H54 (cell line): Measurements from ENCODE around the gene LRFN2.

Source experiments
- DNase-seq: peaks from one replicate; pipeline ENCODE4 v3.0.0; 2011; ENCODE audit warnings: low spot score, mixed read lengths; ENCODE audit not compliant: insufficient read length
- FAIRE-seq: peaks from 3 replicates; lab custom pipeline; 2011; peaks lifted over from hg19 to GRCh38; lab: Jason Lieb, UNC
- POLR2A ChIP-seq: IDR thresholded peaks from 2 replicates; pipeline ENCODE4 v1.6.1; 2011; ENCODE audit warnings: low read depth, mild to moderate bottlenecking, low read length

The LRFN2 gene

DNA sequence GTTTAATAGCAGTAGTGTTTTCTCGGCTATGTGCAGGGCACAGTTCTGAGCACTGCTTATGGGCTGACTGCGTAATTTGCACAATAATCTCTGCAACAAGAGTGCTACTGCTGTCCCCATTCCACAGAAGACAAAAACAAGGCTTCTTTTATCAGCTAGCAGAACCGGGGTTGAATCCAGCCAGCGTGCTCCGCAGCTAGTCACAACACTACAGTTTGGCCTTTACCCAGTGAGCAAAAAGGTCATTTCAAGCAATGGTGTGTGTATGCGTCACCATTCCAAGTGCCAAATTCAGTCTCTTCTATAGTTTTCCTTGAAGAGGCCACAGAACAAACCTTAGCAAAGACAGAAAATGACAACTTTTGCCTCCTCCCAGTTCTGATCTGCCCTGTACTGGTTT lies 61.1 kb downstream of the LRFN2 start:
- TF ChIP-seq POLR2A, result no peak
- DNase-seq, result no peak

DNA sequence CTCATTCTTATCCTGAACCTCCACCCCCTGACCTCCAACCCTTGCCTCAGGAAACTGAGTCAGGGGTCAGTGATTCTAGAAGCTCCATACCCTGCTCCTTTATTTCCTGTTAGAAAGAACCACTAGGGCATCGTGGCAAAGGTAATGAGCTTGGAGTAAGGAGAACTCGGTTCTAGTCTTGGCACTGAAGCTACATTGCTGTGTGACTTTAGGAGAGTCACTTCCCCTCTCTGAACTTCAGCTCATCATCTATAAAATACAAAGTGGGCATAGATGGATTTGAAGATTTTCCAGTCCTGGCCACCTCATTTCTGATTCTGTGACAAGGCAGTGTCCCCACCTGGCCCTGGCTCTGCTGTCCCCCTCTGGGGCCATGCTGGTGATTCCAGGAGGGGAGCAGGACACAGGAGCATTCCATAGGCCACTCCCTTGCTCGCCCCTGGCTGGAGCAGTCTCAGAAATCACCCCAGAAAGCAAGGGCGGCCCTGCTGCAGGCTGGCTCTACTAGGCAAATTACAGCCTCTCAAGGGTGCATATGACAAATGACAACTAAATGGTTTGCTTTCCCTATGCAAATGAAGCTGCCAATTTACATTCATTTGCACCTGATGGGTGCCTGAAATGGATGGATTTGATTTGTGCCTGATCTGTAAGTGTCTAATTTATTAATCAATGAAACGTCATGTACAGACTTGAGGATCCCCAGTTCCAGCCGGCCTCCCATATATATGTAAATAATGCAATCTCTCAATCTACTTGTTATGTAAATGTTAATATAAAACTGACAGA lies 62.2 kb downstream of the LRFN2 start:
- no peak for DNase-seq
- no peak for TF ChIP-seq POLR2A
- FAIRE-seq, result no peak

More for the DNA sequence above, 61.1 kb downstream of the LRFN2 start:
- FAIRE-seq, result no peak

DNA sequence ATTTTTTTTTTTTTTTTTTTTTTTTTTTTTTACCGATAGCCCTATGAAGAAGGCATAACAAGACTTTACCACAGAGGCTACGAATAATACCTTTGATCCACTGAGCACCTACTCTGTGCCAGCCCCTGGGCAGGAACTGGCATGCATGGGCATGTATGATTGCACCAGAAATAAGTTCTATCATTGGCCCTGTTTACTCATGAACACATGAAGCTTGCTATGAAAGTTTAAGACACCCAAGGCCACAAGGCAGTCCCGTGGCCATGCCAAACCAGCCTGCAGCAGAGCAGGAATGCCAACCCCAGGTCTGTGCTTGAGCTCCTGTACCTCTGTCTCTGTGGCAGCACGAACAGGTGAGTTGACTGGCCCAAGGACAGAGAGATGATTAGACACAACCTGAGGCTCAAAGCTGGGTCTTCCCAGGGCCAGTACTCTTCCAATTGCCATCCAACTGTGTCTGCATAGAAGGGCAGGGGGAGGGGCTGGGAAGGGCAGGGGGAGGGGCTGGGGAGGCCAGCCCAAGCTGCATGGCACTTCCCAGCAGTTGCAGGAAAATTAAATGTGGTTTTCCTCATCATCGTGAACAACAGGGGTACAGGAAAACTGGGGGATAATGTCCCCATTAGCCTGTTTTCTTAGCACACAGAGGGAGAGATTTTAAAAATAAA lies 63.5 kb downstream of the LRFN2 start:
- FAIRE-seq (no peak), DNase-seq (no peak)
- TF ChIP-seq POLR2A, result no peak

DNA sequence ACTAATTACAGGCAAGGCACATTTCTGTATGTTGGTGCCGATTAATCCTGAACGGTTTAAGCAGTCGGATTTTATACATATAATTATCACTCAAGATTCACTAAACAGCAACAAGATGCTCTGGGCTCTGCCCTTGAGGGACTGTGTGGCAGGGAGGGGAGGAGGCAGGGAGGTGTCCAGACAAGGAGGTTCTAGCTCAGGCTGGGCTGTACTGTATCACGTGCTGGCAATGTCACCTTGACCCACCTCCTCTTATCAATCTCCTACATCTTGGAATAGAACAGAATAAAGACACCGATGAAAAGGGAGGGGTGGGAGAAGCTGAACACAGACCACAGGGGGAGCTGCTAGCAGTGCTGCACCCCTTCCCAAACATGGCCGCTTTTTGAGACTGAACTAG lies 65.7 kb downstream of the LRFN2 start:
- FAIRE-seq (no peak), DNase-seq (no peak)
- no peak for TF ChIP-seq POLR2A

DNA sequence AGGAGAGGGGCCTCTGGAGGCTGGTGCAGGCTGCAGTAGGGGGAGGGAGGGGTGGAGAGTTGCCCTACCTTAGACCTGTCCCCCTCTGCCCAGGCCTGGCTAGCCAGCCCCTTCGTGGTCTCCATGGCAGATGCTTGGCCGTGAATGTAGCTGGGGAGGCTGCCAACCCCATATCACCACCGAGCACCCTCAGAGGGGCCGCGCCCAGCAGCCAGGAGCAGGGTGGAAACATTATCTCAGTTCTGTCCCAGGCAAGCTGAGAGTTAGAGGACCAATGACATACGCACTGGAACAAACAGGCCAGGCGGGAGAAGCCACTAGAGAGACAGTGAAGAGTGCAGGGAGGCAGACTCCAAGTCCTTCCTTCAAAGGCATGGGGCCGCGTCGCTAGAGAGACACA lies 66.5 kb downstream of the LRFN2 start:
- TF ChIP-seq POLR2A, result no peak
- DNase-seq (no peak), FAIRE-seq (no peak)

DNA sequence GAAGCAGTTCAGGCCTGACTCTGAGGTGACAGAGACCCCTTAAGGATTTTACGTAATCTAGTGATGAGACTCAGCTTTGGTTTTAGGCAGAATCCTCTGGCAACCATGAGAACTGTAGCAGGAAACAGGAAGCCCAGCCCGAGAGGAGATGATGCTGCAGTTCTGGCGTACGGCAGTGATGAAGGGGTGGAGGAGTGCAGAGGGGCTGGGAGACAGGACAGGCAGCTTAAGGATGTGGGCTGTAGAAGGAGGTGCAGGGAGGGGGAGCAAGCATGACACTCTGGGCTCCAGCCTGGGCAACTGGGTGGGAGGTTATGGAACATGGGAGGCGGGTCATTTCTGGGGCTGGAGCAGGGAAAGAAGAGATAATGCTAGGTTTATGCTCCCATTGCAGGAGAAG lies 67.1 kb downstream of the LRFN2 start:
- FAIRE-seq (no peak), DNase-seq (no peak)
- no peak for TF ChIP-seq POLR2A

DNA sequence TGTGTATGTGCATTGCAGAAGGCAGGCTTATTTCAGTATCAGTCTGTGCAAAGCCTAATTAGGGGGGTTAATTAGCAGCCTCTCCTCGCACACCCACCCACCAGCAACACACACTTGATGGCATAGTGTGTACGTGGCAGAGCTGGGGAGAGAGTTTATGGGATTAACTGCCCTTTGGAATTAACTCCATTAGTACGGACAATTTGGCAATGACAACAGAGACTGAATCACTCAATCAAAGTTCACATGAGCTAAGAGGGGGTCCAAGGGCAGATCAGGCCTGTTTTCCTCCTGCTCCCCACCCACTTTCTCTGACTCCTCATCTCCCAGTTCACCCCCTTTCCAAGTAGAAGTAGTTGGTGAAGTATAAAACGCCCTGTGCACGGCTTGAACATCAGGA lies 69.5 kb downstream of the LRFN2 start:
- DNase-seq (no peak), FAIRE-seq (no peak)
- no peak for TF ChIP-seq POLR2A

DNA sequence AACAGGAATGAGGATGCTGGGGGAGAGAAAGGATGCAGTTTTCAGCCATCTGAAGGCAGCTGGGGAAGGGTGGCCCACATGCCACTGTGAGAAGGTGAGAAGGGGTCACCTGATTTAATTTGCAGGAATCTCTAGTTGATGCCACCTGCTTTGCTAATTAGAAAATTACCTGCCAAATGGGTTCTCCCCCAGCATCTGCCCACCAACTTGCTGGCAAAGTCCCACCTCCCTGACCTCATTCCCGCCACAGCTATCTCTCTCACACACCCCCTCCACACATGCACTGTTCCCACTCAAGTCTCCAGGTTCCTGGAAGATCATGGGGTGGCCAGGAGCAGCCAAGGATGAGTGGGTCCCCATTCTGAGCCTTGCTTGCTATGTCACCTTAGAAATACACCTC lies 70.7 kb downstream of the LRFN2 start:
- FAIRE-seq, result no peak
- no peak for DNase-seq

DNA sequence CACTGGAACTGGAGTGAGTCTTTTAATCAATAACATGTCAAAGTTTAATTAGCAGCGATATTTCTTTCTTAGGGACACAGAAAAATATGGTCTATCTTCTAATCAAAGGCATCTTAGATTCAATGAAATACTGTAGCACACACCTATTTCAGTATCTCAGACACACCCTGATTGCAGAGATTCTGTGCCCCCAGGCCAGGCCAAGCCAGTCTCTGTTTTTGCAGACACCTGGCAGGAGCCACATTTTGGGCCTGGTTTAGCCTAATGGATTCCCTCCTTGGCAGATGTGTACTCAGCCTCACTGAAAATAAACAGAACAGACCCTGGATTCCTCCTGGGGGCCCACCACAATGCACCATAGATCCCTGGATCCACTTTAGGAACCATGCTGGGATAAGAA lies 74.8 kb downstream of the LRFN2 start:
- FAIRE-seq, result no peak
- DNase-seq, result no peak

More for the DNA sequence above, 70.7 kb downstream of the LRFN2 start:
- TF ChIP-seq POLR2A, result no peak

DNA sequence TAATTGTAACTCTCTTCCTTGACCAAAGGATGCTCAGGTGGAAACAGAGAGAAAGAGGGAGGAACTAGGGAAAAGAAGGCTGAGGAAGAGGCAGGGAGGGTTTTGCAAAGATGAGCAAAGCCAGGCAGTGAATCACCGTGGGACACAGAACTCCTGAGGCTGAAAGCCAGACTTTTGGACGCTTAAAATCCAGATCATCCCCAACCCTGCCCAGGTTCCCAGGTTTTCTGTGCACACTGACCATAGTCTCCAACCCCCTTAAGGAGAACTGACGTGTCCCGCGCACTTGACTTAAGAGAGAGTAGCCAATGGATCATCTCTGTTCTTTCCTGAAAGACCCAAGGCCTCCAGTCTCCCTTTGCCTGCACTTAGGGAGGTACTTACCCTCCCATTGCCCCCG lies 75.3 kb downstream of the LRFN2 start:
- no peak for DNase-seq
- FAIRE-seq, result no peak
- no peak for TF ChIP-seq POLR2A

More for the DNA sequence above, 74.8 kb downstream of the LRFN2 start:
- TF ChIP-seq POLR2A, result no peak

DNA sequence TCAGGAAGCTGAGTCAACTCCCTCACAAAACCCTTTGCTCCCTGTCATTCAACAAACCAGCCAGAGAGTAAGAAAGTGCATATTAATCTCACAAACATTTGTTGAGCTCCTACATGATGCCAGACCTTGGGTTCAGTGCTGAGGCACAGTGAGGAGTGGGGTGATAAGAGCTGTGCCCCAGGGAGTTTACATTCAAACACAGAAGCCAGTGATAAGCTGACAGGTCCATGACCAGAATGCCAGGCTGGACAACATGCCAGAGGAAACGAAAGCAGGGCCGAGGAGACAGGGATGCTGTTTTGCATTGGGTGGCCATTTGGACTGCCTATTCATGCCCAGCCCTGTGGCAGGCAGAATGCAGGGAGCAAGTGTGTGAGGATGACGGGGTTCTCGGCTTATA lies 76.7 kb downstream of the LRFN2 start:
- TF ChIP-seq POLR2A, result no peak
- DNase-seq (no peak), FAIRE-seq (no peak)

DNA sequence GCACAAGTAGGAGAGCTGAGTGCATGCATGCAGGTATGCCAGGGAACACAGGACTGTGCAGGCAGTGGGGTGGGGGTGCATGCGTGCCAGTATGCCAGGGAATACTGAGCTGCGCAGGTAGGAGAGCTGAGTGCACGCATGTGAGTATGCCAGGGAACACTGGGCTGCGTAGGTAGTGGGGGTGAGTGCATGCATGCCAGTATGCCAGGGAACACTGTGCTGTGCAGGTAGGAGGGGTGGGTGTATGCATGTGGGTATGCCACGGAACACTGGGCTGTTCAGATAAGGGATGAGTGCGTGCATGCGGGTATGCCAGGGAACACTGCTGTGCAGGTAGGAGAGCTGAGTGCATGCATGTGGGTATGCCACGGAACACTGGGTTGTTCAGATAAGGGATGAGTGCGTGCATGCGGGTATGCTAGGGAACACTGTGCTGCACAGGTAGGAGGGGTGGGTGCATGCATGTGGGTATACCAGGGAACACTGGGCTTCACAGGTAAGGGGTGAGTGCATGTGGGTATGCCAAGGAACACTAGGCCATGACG lies 77.4 kb downstream of the LRFN2 start:
- FAIRE-seq (no peak), DNase-seq (no peak)
- TF ChIP-seq POLR2A, result no peak

DNA sequence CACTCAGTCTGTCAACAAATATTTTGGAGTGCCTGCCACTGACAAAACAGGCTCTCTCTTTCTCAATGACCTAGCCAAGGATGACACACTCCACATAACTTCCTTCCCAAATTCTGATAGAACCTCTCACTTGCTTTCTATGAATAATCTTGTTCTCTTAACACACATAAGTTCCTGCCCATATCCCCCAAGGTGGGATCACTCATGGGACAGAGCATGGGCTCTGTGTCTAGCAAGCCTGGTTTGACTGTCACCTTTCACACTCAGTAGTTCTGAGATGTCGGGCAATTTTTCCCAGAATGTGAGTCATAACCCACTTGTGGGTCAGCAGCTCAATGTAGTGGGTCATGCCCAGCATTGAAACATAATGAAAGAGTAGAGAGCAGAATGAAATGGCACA lies 78.1 kb downstream of the LRFN2 start:
- no peak for DNase-seq
- no peak for TF ChIP-seq POLR2A
- no peak for FAIRE-seq

DNA sequence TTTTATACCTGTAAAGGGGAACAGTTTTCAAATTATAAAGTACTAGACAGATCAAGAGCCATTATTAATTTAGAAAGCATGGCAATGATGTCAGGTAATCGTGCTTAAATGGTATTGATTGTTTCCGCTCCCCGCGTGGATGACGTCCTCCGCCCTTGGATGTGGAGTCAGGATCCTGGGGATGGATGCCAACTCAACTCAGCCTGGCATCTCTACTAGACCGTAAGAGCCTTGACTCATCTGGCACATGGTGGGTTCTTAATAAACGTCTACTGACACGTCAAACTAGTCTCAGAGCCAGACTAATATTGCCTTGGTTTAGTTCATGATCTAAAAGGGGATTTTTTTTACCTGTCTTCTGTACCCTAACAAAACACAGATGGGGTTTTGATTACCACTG lies 80.2 kb downstream of the LRFN2 start:
- no peak for DNase-seq
- no peak for FAIRE-seq
- TF ChIP-seq POLR2A, result no peak
